ENCODE results near the gene MRPL17.

MRPL17 gene

GRCh38 chr11:6632116-6633073, 50.7 kb downstream of the MRPL17 start:
- no peak for DNase-seq

- no peak for DNase-seq
Observed at GRCh38 chr11:6631361-6631890, 51.7 kb downstream of the MRPL17 start.

- DNase-seq, result no peak
Observed at GRCh38 chr11:6630632-6631291, 52.4 kb downstream of the MRPL17 start.

All from C1 segment of cervical spinal cord (tissue), 14 donors.